Lower leg skin (tissue), 3 donors: ENCODE results near the gene PILRB.

ENCODE experiments used
- CTCF ChIP-seq, 3 donors: fragments of 450-650 bp; IDR thresholded peaks; one replicate each; pipeline ENCODE4 v1.5.1; 2016; ENCODE audit warnings: antibody characterized with exemption in 3 of 3, mild to moderate bottlenecking in 3 of 3, moderate library complexity in 2 of 3
- POLR2A ChIP-seq, 2 donors: fragments of 450-650 bp; IDR thresholded peaks; one replicate each; pipeline ENCODE4 v1.6.1; 2016 to 2017; ENCODE audit warnings: antibody characterized with exemption in 2 of 2, mild to moderate bottlenecking in 1 of 2, moderate library complexity in 1 of 2

DNA sequence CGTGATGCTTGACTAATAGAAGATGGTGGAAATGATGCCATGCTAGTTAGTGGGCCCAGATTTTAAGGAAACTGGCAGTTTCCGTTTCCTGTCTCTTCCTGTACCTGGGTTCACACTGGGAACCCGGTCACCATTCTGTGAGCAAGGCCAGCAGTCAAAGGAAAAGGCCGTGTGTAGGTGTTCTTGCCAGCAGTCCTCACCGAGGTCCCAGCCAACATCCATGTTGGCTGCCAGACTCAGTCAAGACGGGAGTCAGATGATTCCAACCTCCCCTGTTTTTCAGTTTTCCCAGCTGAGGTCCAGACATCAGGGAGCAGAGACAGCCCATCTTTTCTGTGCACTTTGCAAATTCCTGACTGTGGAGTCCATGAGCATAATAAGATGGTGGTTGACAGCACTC is 15.2 kb upstream of the PILRB start:
- no peak for TF ChIP-seq CTCF (IDR thresholded peaks at IDR 0.05)
- no peak for TF ChIP-seq POLR2A (IDR thresholded peaks at IDR 0.05)
